ENCODE data around the gene KRTAP10-2.

- TF ChIP-seq POLR2AphosphoS5 (IDR thresholded peaks at IDR 0.05; ENCODE audit: low read depth, low read length), result no peak
- no peak for TF ChIP-seq POLR2A (IDR thresholded peaks at IDR 0.05; ENCODE audit: low read depth, low read length)
Observed at GRCh38 chr21:44531606-44532564, 19.4 kb downstream of the KRTAP10-2 start.
